Nephron (organoid): ENCODE results near the gene TACC2.
A peak's percentile ranks its signal among the peaks of the same experiment; 100 is the strongest.

Source experiments
- H3K27ac Mint-ChIP-seq, 3 experiments: 2 replicates each; pipeline ENCODE4 v1.8.0; 2020; ENCODE audit warnings: mixed read lengths in 3 of 3, mild to moderate bottlenecking in 2 of 3, moderate library complexity in 1 of 3
- H3K27me3 Mint-ChIP-seq: 2 replicates; pipeline ENCODE4 v1.8.0; 2021; ENCODE audit warnings: low read depth, mild to moderate bottlenecking, moderate library complexity, mixed read lengths
- H3K36me3 Mint-ChIP-seq: 2 replicates; pipeline ENCODE4 v1.8.0; 2020; ENCODE audit warnings: low read depth, mixed read lengths
- H3K4me1 Mint-ChIP-seq: 2 replicates; pipeline ENCODE4 v1.8.0; 2020; ENCODE audit warnings: mixed read lengths
- H3K4me3 Mint-ChIP-seq, 3 experiments: 2 replicates each; pipeline ENCODE4 v1.8.0; 2020; ENCODE audit warnings: mild to moderate bottlenecking in 3 of 3, mixed read lengths in 3 of 3, moderate library complexity in 2 of 3
- H3K9me3 Mint-ChIP-seq: 2 replicates; pipeline ENCODE4 v1.8.0; 2020; ENCODE audit warnings: mixed read lengths
- CTCF ChIP-seq, 3 experiments: fragments of 200-600 bp; sonication (generic); IDR thresholded peaks; one replicate each; pipeline ENCODE4 v1.5.0; 2021; ENCODE audit warnings: antibody characterized with exemption in 3 of 3; ENCODE audit not compliant: unreplicated experiment in 3 of 3

TACC2 gene

GRCh38 chr10:122117475-122117874, 128.5 kb downstream of the TACC2 start:
- Mint-ChIP-seq H3K36me3 (no peaks in the 10 kb centered on the region), H3K4me1 (peaks cover 50% of the 10 kb centered on the region), H3K4me3 (peak overlapping the region in 1 of 3 experiments; percentile 47), H3K27ac (no peak overlapping the region), H3K9me3 (no peaks in the 10 kb centered on the region), H3K27me3 (peaks cover 7% of the 10 kb centered on the region)
- TF ChIP-seq CTCF (IDR thresholded peaks at IDR 0.05; ENCODE audit: unreplicated experiment in 3 of 3), result no peak

- Mint-ChIP-seq H3K27ac (no peak overlapping the region), H3K4me3 (no peak overlapping the region), H3K36me3 (no peaks in the 10 kb centered on the region), H3K27me3 (peaks cover 4% of the 10 kb centered on the region), H3K9me3 (no peaks in the 10 kb centered on the region), H3K4me1 (peaks cover 41% of the 10 kb centered on the region)
- TF ChIP-seq CTCF (IDR thresholded peaks at IDR 0.05; ENCODE audit: unreplicated experiment in 3 of 3), result no peak
Observed at GRCh38 chr10:122120008-122120744, 131.2 kb downstream of the TACC2 start.

- TF ChIP-seq CTCF (IDR thresholded peaks at IDR 0.05; ENCODE audit: unreplicated experiment in 3 of 3), result no peak
- Mint-ChIP-seq H3K27ac (no peak overlapping the region), H3K9me3 (no peaks in the 10 kb centered on the region), H3K36me3 (no peaks in the 10 kb centered on the region), H3K27me3 (peaks cover 3% of the 10 kb centered on the region), H3K4me3 (no peak overlapping the region), H3K4me1 (peaks cover 34% of the 10 kb centered on the region)
Observed at GRCh38 chr10:122121059-122121458, 132.1 kb downstream of the TACC2 start.

GRCh38 chr10:122122493-122122892, 133.5 kb downstream of the TACC2 start:
- Mint-ChIP-seq H3K27me3 (peaks cover 3% of the 10 kb centered on the region), H3K9me3 (no peaks in the 10 kb centered on the region), H3K4me1 (peaks cover 36% of the 10 kb centered on the region), H3K27ac (no peak overlapping the region), H3K36me3 (no peaks in the 10 kb centered on the region), H3K4me3 (no peak overlapping the region)
- no peak for TF ChIP-seq CTCF (IDR thresholded peaks at IDR 0.05; ENCODE audit: unreplicated experiment in 3 of 3)

- no peaks in the 10 kb centered on the region for H3K36me3 Mint-ChIP-seq
- no peaks in the 10 kb centered on the region for H3K9me3 Mint-ChIP-seq
- peaks cover 40% of the 10 kb centered on the region for H3K4me1 Mint-ChIP-seq
- no peak for TF ChIP-seq CTCF (IDR thresholded peaks at IDR 0.05; ENCODE audit: unreplicated experiment in 3 of 3)
- H3K27ac Mint-ChIP-seq, result no peak overlapping the region
- H3K4me3 Mint-ChIP-seq, result no peak overlapping the region
- peaks cover 3% of the 10 kb centered on the region for H3K27me3 Mint-ChIP-seq
Observed at GRCh38 chr10:122123186-122123585, 134.2 kb downstream of the TACC2 start.

GRCh38 chr10:122124342-122124741, 135.4 kb downstream of the TACC2 start:
- no peaks in the 10 kb centered on the region for H3K9me3 Mint-ChIP-seq

More at GRCh38 chr10:122124342-122124741, 135.4 kb downstream of the TACC2 start:
- no peak overlapping the region for H3K27ac Mint-ChIP-seq
- H3K4me1 Mint-ChIP-seq, result peaks cover 39% of the 10 kb centered on the region
- no peaks in the 10 kb centered on the region for H3K36me3 Mint-ChIP-seq
- no peak overlapping the region for H3K4me3 Mint-ChIP-seq
- H3K27me3 Mint-ChIP-seq, result peaks cover 3% of the 10 kb centered on the region
- TF ChIP-seq CTCF (IDR thresholded peaks at IDR 0.05; ENCODE audit: unreplicated experiment in 3 of 3), result no peak
